Kidney capillary endothelial cell (primary cell): ENCODE measurements around the gene SCO1.
"Not testable (repeated sequence)": the region's sequence is repeated elsewhere in the genome, so short reads cannot be mapped to it uniquely, and the experiment has no call there.

ENCODE experiments used
- DNase-seq: peaks from one replicate; pipeline ENCODE4 v3.0.0-alpha.2; 2018; ENCODE audit warnings: low spot score

The SCO1 gene

GRCh38 chr17:10697092-10698081 is at the start of gene SCO1, which contains the start of gene ADPRM:
Gene SCO1 (minus strand): TSS chr17:10697533. CDS start chr17:10697507, 26 bp downstream.
Gene ADPRM (plus strand): TSS chr17:10697594. CDS start chr17:10704927, 7,333 bp downstream.
- DNase-seq = peak; percentile 93

GRCh38 chr17:10745231-10745630 is 47.9 kb upstream of the SCO1 start:
- DNase-seq = no peak

GRCh38 chr17:10744501-10745000 is 47.2 kb upstream of the SCO1 start:
- no peak for DNase-seq

- no peak for DNase-seq
These were observed 46.1 kb upstream of the SCO1 start for GRCh38 chr17:10743316-10744009.

GRCh38 chr17:10742431-10742830 is 45.1 kb upstream of the SCO1 start:
- DNase-seq = no peak

- no peak for DNase-seq
These were observed 44.2 kb upstream of the SCO1 start for GRCh38 chr17:10741416-10742135.

- no peak for DNase-seq
These were observed 42.1 kb upstream of the SCO1 start for GRCh38 chr17:10739386-10739785.

GRCh38 chr17:10738521-10739258 is 41.4 kb upstream of the SCO1 start:
- DNase-seq = no peak

GRCh38 chr17:10737736-10738135 is 40.4 kb upstream of the SCO1 start:
- no peak for DNase-seq

GRCh38 chr17:10737168-10737622 is 39.9 kb upstream of the SCO1 start:
- peak; percentile 48 for DNase-seq

GRCh38 chr17:10735821-10736220 is 38.5 kb upstream of the SCO1 start:
- no peak for DNase-seq

GRCh38 chr17:10735251-10735650 is 37.9 kb upstream of the SCO1 start:
- no peak for DNase-seq

GRCh38 chr17:10733666-10734065 is 36.3 kb upstream of the SCO1 start:
- no peak for DNase-seq

GRCh38 chr17:10732121-10732520 is 34.8 kb upstream of the SCO1 start:
- not testable (repeated sequence) for DNase-seq

- no peak for DNase-seq
These were observed 34.1 kb upstream of the SCO1 start for GRCh38 chr17:10731408-10731879.

GRCh38 chr17:10730247-10730646 is 32.9 kb upstream of the SCO1 start:
- DNase-seq = not testable (repeated sequence)

- DNase-seq = peak; percentile 42
These were observed 32.2 kb upstream of the SCO1 start, which contains the start of gene TMEM220 for GRCh38 chr17:10729334-10730193. Gene TMEM220 (minus strand): TSS chr17:10730023. CDS start chr17:10729851, 172 bp downstream.

- DNase-seq = no peak
These were observed 31.1 kb upstream of the SCO1 start for GRCh38 chr17:10728331-10728892.

- DNase-seq = no peak
These were observed 29.9 kb upstream of the SCO1 start for GRCh38 chr17:10727192-10727591.

- no peak for DNase-seq
These were observed 28.9 kb upstream of the SCO1 start for GRCh38 chr17:10726196-10726595.
